ENCODE measurements around the gene DZANK1.
A peak's percentile ranks its signal among the peaks of the same experiment; 100 is the strongest.
"Not testable (repeated sequence)": the region's sequence is repeated elsewhere in the genome, so short reads cannot be mapped to it uniquely, and the experiment has no call there.

Gene DZANK1

GRCh38 chr20:18412221-18412901 lies 54.5 kb downstream of the DZANK1 start:
- Mint-ChIP-seq H3K27ac (no peak overlapping the region), H3K36me3 (no peaks in the 10 kb centered on the region), H3K4me1 (peaks cover 5% of the 10 kb centered on the region), H3K4me3 (no peak overlapping the region), H3K9me3 (no peaks in the 10 kb centered on the region)
- DNase-seq (ENCODE audit: low spot score in 2 of 2) (no peak), ATAC-seq (no peak)

- peaks cover 6% of the 10 kb centered on the region for H3K36me3 Mint-ChIP-seq
- H3K4me1 Mint-ChIP-seq, result no peaks in the 10 kb centered on the region
- ATAC-seq (no peak), DNase-seq (ENCODE audit: low spot score in 2 of 2) (no peak)
- no peak overlapping the region for H3K27ac Mint-ChIP-seq
- H3K9me3 Mint-ChIP-seq, result no peaks in the 10 kb centered on the region
- H3K4me3 Mint-ChIP-seq, result no peak overlapping the region
Observed at GRCh38 chr20:18405826-18406225, 61.0 kb downstream of the DZANK1 start.

- no peak for DNase-seq (ENCODE audit: low spot score in 2 of 2)
- H3K27ac Mint-ChIP-seq, result no peak overlapping the region
Observed at GRCh38 chr20:18404172-18404571, 62.7 kb downstream of the DZANK1 start.

GRCh38 chr20:18403269-18403668 lies 63.6 kb downstream of the DZANK1 start:
- Mint-ChIP-seq H3K9me3 (no peaks in the 10 kb centered on the region), H3K4me3 (no peak overlapping the region), H3K27ac (no peak overlapping the region), H3K4me1 (no peaks in the 10 kb centered on the region), H3K36me3 (peaks cover 6% of the 10 kb centered on the region)
- ATAC-seq (no peak), DNase-seq (ENCODE audit: low spot score in 2 of 2) (peak in 1 of 2 donors; percentile 13)

More at GRCh38 chr20:18404172-18404571, 62.7 kb downstream of the DZANK1 start:
- Mint-ChIP-seq H3K4me3 (no peak overlapping the region), H3K36me3 (peaks cover 6% of the 10 kb centered on the region), H3K9me3 (no peaks in the 10 kb centered on the region), H3K4me1 (no peaks in the 10 kb centered on the region)
- no peak for ATAC-seq

- Mint-ChIP-seq H3K9me3 (no peaks in the 10 kb centered on the region), H3K27ac (no peak overlapping the region), H3K4me3 (no peak overlapping the region), H3K36me3 (peaks cover 6% of the 10 kb centered on the region), H3K4me1 (no peaks in the 10 kb centered on the region)
- ATAC-seq (no peak), DNase-seq (ENCODE audit: low spot score in 2 of 2) (no peak)
Observed at GRCh38 chr20:18401305-18401704, 65.5 kb downstream of the DZANK1 start.

GRCh38 chr20:18400460-18400859 lies 66.4 kb downstream of the DZANK1 start:
- H3K4me3 Mint-ChIP-seq, result no peak overlapping the region
- no peaks in the 10 kb centered on the region for H3K9me3 Mint-ChIP-seq

GRCh38 chr20:18398713-18399112 lies 68.1 kb downstream of the DZANK1 start:
- H3K36me3 Mint-ChIP-seq; ATAC-seq; H3K27ac Mint-ChIP-seq; H3K4me3 Mint-ChIP-seq; H3K9me3 Mint-ChIP-seq; DNase-seq (ENCODE audit: low spot score in 2 of 2); H3K4me1 Mint-ChIP-seq: not testable (repeated sequence)

More at GRCh38 chr20:18400460-18400859, 66.4 kb downstream of the DZANK1 start:
- no peaks in the 10 kb centered on the region for H3K4me1 Mint-ChIP-seq
- ATAC-seq, result no peak
- no peak for DNase-seq (ENCODE audit: low spot score in 2 of 2)
- H3K27ac Mint-ChIP-seq, result no peak overlapping the region
- peaks cover 6% of the 10 kb centered on the region for H3K36me3 Mint-ChIP-seq

GRCh38 chr20:18397030-18397429 lies 69.8 kb downstream of the DZANK1 start:
- Mint-ChIP-seq H3K4me1 (no peaks in the 10 kb centered on the region), H3K9me3 (no peaks in the 10 kb centered on the region), H3K4me3 (no peak overlapping the region), H3K36me3 (no peaks in the 10 kb centered on the region), H3K27ac (no peak overlapping the region)
- ATAC-seq, result no peak
- no peak for DNase-seq (ENCODE audit: low spot score in 2 of 2)

GRCh38 chr20:18395544-18395943 lies 71.3 kb downstream of the DZANK1 start:
- no peak overlapping the region for H3K27ac Mint-ChIP-seq
- no peaks in the 10 kb centered on the region for H3K9me3 Mint-ChIP-seq
- ATAC-seq (no peak), DNase-seq (ENCODE audit: low spot score in 2 of 2) (no peak)
- H3K4me1 Mint-ChIP-seq, result no peaks in the 10 kb centered on the region
- H3K36me3 Mint-ChIP-seq, result no peaks in the 10 kb centered on the region
- H3K4me3 Mint-ChIP-seq, result no peak overlapping the region

GRCh38 chr20:18394363-18394762 lies 72.5 kb downstream of the DZANK1 start:
- ATAC-seq (no peak), DNase-seq (ENCODE audit: low spot score in 2 of 2) (no peak)
- Mint-ChIP-seq H3K36me3 (no peaks in the 10 kb centered on the region), H3K9me3 (no peaks in the 10 kb centered on the region), H3K27ac (no peak overlapping the region), H3K4me3 (no peak overlapping the region), H3K4me1 (no peaks in the 10 kb centered on the region)

- no peak for ATAC-seq
- Mint-ChIP-seq H3K27ac (no peak overlapping the region), H3K9me3 (no peaks in the 10 kb centered on the region), H3K4me1 (no peaks in the 10 kb centered on the region), H3K4me3 (no peak overlapping the region), H3K36me3 (no peaks in the 10 kb centered on the region)
- DNase-seq (ENCODE audit: low spot score in 2 of 2), result no peak
Observed at GRCh38 chr20:18391686-18392085, 75.1 kb downstream of the DZANK1 start.

GRCh38 chr20:18390201-18390600 lies 76.6 kb downstream of the DZANK1 start:
- Mint-ChIP-seq H3K36me3 (no peaks in the 10 kb centered on the region), H3K4me1 (no peaks in the 10 kb centered on the region), H3K27ac (no peak overlapping the region), H3K4me3 (no peak overlapping the region), H3K9me3 (no peaks in the 10 kb centered on the region)
- no peak for ATAC-seq
- DNase-seq (ENCODE audit: low spot score in 2 of 2), result no peak

GRCh38 chr20:18388860-18389259 lies 78.0 kb downstream of the DZANK1 start:
- H3K36me3 Mint-ChIP-seq, result no peaks in the 10 kb centered on the region
- H3K4me1 Mint-ChIP-seq, result no peaks in the 10 kb centered on the region
- H3K9me3 Mint-ChIP-seq, result no peaks in the 10 kb centered on the region
- ATAC-seq (no peak), DNase-seq (ENCODE audit: low spot score in 2 of 2) (no peak)
- H3K4me3 Mint-ChIP-seq, result no peak overlapping the region
- H3K27ac Mint-ChIP-seq, result no peak overlapping the region

- H3K27ac Mint-ChIP-seq, result no peak overlapping the region
- DNase-seq (ENCODE audit: low spot score in 2 of 2) (no peak), ATAC-seq (no peak)
- H3K9me3 Mint-ChIP-seq, result no peaks in the 10 kb centered on the region
- no peaks in the 10 kb centered on the region for H3K4me1 Mint-ChIP-seq
- no peak overlapping the region for H3K4me3 Mint-ChIP-seq
- no peaks in the 10 kb centered on the region for H3K36me3 Mint-ChIP-seq
Observed at GRCh38 chr20:18380908-18381529, 85.8 kb downstream of the DZANK1 start.

- ATAC-seq, result no peak
- no peaks in the 10 kb centered on the region for H3K9me3 Mint-ChIP-seq
- no peaks in the 10 kb centered on the region for H3K36me3 Mint-ChIP-seq
- no peak for DNase-seq (ENCODE audit: low spot score in 2 of 2)
- no peak overlapping the region for H3K27ac Mint-ChIP-seq
- no peak overlapping the region for H3K4me3 Mint-ChIP-seq
- no peaks in the 10 kb centered on the region for H3K4me1 Mint-ChIP-seq
Observed at GRCh38 chr20:18377896-18378481, 88.8 kb downstream of the DZANK1 start.

GRCh38 chr20:18375551-18375950 lies 91.3 kb downstream of the DZANK1 start:
- not testable (repeated sequence) for DNase-seq (ENCODE audit: low spot score in 2 of 2)

More at GRCh38 chr20:18375551-18375950, 91.3 kb downstream of the DZANK1 start:
- H3K4me3 Mint-ChIP-seq, H3K9me3 Mint-ChIP-seq, ATAC-seq, H3K27ac Mint-ChIP-seq, H3K36me3 Mint-ChIP-seq, H3K4me1 Mint-ChIP-seq: not testable (repeated sequence)
